Measurements from ENCODE around the gene PTBP3.
"Not testable (repeated sequence)": the region's sequence is repeated elsewhere in the genome, so short reads cannot be mapped to it uniquely, and the experiment has no call there.

Gene PTBP3

DNA sequence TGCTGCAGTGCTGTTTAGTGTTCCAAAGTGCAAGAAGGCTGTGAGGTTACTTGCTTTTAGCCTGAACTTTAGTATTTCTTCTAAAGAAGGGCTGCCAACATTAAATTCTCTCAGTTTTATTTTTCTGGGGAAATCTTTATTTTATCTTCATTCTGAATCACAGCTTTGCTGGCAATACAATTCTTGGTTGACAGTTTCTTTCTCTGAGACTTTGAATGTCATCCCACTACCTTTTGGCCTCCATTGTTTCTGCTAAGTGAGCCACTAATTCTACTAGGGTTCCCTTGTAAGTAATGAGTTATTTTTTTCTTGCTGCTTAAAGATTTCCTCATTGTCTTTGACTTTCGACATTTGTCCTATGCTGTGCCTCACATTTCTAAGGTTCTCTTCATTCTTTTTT is 126.0 kb downstream of the PTBP3 start:
- no peak for DNase-seq (ENCODE audit: low read depth, low spot score)

- DNase-seq (ENCODE audit: low read depth, low spot score) = no peak
Observed at GRCh38 chr9:112203536-112203935, 129.9 kb downstream of the PTBP3 start.

DNA sequence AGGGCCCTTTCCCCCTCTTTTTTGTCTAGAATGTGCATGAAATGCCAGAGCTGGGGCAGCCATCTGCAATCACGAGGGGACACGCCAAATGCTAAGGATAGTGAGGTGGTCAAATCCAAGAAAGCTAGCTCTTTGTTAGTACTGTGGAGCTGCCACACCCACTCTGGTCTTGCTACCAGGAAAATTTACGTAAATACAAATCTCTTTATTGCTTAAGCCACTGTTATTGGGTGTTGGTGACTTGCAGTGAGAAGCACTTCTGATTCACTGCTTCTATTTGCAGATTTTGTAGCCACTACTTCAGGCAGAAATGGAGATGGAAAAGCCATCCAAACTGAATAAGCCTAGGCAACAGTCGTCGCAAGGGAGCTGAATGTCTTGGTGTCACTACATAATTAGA is 132.7 kb downstream of the PTBP3 start:
- DNase-seq (ENCODE audit: low read depth, low spot score) = no peak

DNA sequence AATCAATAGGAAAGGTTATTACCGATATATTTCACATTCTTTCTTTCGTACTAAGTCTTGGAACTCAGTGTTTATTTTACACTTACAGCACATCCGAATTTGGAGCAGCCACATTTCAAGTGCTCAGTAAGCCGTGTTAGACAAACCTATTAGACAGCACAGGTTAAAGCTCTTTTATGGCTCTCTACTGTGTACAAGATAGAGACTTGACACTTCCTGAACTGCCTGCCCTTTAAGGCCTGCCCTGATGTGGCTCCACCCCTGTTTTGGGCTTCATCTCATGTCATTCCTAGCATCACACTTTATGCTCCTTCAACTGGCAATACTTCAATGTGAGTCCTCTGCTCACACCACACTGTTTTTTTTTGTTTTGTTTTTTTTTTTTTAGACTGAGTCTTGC is 134.8 kb downstream of the PTBP3 start:
- no peak for DNase-seq (ENCODE audit: low read depth, low spot score)

DNA sequence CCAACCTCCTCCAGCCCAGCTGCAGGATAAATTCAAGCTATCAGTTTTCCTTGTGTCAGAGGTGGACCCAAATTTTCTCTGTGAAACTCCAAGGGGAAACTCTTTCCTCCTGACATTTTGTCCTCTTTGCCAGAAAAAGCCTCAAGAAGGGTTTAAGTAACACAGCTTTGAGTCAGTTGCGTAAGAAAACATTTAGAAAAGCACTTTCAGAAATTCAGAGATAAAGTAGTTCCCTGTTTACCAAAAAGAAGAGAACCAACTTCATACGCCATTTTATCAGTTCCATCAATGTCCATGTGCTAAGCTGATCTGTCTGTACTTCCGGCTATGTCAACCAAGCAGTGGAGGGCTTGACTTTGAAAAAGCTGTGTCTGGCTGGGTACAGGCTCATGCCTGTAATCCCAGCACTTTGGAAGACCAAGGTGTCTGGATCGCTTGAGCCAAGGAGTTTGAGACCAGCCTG is 138.4 kb downstream of the PTBP3 start:
- DNase-seq (ENCODE audit: low read depth, low spot score) = no peak

GRCh38 chr9:112193572-112194288 is 139.7 kb downstream of the PTBP3 start:
- DNase-seq (ENCODE audit: low read depth, low spot score) = no peak

- not testable (repeated sequence) for DNase-seq (ENCODE audit: low read depth, low spot score)
Observed at GRCh38 chr9:112190320-112190719, 143.1 kb downstream of the PTBP3 start.

DNA sequence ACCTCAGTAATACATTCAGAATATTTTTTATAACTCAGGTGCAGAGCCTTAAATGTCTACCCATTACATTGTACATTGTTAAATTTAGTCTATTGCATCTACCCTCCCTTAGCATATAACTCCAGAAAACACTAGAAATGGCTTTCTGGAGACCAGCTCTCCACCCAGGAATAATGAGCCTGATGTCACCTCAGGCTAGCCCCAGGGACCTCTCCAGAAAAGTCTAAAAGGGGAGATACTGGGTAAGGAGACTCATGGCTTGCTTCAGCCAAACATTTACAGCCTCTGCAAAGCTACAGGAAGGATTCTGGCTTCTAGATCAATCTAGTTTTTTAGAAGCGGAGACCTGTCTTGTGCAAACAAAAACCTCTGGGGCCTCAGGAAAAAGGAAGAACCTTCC is 144.5 kb downstream of the PTBP3 start:
- DNase-seq (ENCODE audit: low read depth, low spot score) = peak; percentile 22

- DNase-seq (ENCODE audit: low read depth, low spot score) = no peak
Observed at GRCh38 chr9:112187404-112187803, 146.0 kb downstream of the PTBP3 start.

DNA sequence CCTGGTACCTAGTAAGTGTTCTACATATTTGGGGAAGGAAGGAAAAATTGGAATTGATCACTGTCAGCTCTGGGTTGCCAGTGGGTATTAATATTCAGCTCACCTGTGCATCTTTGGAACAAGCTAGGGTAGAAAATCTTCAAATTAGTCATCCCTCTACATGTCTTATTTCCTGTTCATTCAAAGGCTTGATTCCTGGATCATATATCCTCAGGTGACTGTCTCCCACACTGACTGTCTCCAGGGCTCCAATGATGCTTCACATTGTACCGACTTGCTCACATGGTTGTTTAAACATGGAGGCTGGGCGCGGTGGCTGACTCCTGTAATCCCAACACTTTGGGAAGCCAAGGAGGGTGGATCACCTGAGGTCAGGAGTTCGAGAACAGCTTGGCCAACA is 146.7 kb downstream of the PTBP3 start:
- no peak for DNase-seq (ENCODE audit: low read depth, low spot score)

GRCh38 chr9:112184946-112185345 is 148.5 kb downstream of the PTBP3 start:
- no peak for DNase-seq (ENCODE audit: low read depth, low spot score)

GRCh38 chr9:112184221-112184620 is 149.2 kb downstream of the PTBP3 start:
- DNase-seq (ENCODE audit: low read depth, low spot score) = no peak

DNA sequence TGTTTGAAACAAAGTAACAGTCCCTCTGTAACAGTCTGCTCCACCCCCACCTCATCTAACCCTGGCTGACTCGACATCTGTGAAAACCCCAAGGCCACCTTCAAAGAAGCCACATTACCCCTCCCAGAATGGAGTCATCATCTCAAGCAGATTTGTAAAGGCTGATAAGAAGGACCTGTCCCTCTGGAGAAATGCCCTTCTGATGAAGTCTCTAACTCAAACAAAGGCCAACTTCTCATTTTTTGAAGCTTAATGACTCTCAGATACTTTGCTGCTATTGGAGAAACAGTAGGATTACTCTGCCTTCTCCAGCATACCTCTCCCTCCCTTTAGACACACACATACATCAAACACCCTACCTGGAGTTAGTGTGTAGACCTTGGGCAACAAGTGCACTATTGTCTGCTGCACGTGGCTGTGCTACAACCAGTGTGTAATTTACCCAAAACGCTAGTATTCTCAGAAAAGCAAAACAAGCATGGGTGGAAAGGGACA is 153.0 kb downstream of the PTBP3 start:
- no peak for DNase-seq (ENCODE audit: low read depth, low spot score)

- DNase-seq (ENCODE audit: low read depth, low spot score) = no peak
Observed at GRCh38 chr9:112179816-112180215, 153.6 kb downstream of the PTBP3 start.

DNA sequence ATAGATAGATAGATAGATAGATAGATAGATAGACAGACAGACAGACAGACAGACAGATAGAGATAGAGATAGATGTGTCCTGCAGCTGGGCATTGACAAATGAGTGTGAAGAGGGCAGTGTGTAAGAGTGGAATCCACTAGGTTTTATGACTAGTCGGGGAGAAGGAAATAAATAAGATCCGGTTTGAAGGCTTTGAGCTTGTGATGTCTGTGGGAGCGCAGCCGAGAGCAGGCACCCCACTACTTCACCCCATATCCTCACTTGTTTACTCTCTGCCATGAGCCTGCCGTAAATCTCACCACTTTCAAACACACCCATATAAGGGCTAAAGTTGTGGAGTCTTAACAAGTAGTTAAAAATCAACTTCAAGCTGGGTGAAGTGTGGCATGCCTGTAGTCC is 156.9 kb downstream of the PTBP3 start:
- DNase-seq (ENCODE audit: low read depth, low spot score) = no peak

DNA sequence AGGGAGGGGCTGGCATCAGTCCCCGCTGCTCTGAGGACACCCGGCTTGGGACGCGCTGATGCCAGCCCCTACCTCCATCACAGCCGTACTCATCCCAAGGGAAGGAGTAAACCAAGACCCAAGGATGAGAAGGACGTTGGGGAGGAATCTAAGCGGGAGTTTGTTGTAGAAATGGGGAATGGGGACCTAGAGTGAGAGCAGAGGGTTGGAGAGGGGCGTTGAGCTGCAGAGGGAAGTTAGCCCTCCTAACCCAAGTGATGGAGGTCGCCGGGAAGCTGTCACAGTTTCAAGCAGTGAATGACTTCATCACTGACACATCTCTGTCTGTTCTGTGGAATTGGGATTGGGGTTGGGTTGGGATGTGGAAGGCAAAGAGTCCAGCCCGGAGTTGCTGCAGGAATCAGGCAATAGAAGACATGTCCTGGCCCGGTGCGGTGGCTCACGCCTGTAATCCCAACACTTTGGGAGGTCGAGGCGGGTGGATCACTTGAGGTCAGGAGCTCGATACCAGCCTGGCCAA is 157.6 kb downstream of the PTBP3 start:
- peak; percentile 22 for DNase-seq (ENCODE audit: low read depth, low spot score)

- DNase-seq (ENCODE audit: low read depth, low spot score) = peak; percentile 22
Observed at GRCh38 chr9:112174965-112175795, 158.2 kb downstream of the PTBP3 start, which contains the start of gene SUSD1. SUSD1 (minus strand) TSS chr9:112175297; CDS start chr9:112175235, 62 bp downstream.

DNA sequence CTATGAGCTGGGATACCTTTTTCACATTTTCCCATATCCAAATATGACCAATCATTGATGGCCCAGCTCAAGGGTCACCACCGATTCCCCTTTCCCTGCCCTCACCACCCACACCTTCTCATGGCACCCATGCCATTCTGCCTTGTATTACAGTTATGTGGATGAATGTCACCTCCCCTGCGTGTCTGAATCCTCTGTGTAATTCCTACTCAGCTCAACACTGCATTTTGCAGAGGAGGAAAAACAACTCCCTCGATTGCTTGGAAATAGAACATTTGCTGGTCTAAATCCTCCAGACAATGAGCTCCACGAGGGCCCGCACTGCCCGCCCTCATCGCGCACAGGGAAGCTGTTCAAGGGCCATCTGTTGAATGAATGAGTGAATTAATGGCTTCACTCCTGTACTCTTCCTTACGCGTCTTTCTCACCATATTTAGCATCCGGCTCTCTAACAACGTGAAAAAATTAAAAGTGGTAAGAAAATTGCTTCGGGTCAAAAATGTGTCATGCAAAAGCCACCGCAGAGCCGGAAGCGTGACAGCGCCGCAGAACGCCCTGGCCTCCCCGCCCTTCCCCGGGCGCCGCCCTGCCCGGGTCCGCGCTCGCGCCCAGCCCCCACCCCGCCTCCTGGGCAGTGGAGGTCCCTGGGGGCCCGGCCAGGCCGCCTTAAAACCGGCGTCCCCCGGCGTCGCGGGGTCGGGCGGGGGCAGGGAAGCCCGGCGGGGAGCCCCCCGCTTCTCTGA is 159.0 kb downstream of the PTBP3 start:
- DNase-seq (ENCODE audit: low read depth, low spot score) = peak; percentile 22

- peak; percentile 31 for DNase-seq (ENCODE audit: low read depth, low spot score)
Observed at GRCh38 chr9:112173489-112174221, 159.8 kb downstream of the PTBP3 start.

GRCh38 chr9:112170968-112171367 is 162.5 kb downstream of the PTBP3 start:
- DNase-seq (ENCODE audit: low read depth, low spot score) = no peak

DNA sequence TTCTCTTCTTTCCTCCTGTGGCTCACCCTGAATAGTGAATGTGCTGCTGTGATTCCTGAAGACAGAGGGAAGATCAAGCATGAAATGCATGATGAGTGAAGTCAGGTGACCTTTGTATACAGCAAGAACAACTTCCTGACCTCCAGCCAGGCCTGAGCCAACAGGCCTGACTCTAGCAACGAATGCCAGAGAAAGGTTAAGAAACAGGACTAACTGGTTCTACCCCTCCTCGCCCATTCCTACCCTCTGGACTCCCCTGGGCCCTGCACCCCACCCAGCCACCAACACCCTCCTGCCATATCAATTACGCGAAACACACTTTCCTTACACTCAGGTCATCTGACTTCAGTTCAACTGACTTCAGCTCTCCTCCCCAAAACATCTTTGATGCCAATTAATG is 163.2 kb downstream of the PTBP3 start:
- DNase-seq (ENCODE audit: low read depth, low spot score) = peak; percentile 74
